Endometrial microvascular endothelial cells (primary cell): ENCODE data around the gene SCUBE1. TPM values are rescaled to one million over a fixed set of nuclear protein-coding genes. Genes with fewer than 3 reads are reported as not detected.
"Not testable (repeated sequence)": the region's sequence is repeated elsewhere in the genome, so short reads cannot be mapped to it uniquely, and the experiment has no call there.

ENCODE experiments used
- in situ Hi-C: cut with HindIII; loops from 2 replicates; pipeline ENCODE4 v1.10.0; 2017; ENCODE audit warnings: low sequenced_read_pairs, low pct_unique_long_range_greater_than_20kb; ENCODE audit errors: inconsistent ontology term
- total RNA-seq: library from RNA; depleted of rRNA; stranded (reverse); fragments of >200 nt; gene quantifications from one replicate; pipeline ENCODE4 v1.2.3, GENCODE V29; 2015; ENCODE audit errors: inconsistent ontology term

The SCUBE1 gene
- total RNA-seq, 1 donor from 2014 or later = 0.19 TPM

DNA sequence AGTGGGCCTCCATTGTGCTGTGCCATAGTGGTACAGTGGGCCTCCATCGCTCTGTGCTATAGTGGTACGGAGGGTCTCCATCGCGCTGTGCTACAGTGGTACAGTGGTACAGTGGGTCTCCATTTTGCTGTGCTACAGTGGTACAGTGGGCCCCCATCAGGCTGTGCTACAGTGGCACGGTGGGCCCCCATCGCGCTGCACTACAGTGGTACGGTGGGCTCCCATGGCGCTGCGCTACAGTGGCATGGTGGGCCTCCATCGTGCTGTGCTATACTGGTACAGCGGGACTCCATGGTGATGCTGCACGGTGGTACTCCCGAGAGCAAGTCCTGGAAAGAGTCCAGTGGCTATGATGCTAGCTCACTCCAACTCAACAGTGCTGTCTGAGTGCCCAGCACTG is 51.8 kb downstream of the SCUBE1 start:
- in situ Hi-C loops = no loop called here

- in situ Hi-C loops = no loop called here
These were observed 53.0 kb downstream of the SCUBE1 start for GRCh38 chr22:43289976-43290721.

- in situ Hi-C loops = no loop called here
These were observed 53.6 kb downstream of the SCUBE1 start for GRCh38 chr22:43289531-43289963.

DNA sequence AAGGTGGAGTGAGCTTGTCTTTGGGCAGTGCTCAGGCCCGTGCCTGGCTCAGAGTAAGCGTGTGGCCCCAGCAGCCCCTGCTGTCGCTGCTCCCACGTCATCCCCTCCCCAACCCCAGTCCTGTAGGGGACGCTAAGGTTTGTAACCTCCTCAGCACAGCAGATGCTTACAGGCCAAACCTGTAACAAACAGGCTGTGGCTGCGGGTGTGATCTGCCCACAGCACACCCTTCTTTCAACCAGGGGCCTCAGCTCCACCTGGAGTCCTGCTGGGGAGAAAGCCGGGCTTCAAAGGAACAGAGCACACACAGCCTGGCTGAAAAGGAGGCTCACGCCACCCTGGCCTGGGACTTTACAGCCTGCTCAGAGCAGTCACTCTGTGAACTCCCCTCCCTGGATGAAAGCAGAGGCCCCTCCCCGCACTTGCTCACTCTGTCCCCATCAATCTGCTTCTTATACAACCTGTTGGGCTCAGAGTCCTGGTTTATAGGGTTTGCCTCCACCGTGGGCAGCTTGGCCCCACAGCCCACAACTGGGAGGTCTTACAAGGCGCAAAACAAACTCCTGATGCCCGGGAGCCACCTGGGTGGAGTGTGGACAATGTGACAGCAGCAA is 54.3 kb downstream of the SCUBE1 start:
- in situ Hi-C loops = no loop called here

DNA sequence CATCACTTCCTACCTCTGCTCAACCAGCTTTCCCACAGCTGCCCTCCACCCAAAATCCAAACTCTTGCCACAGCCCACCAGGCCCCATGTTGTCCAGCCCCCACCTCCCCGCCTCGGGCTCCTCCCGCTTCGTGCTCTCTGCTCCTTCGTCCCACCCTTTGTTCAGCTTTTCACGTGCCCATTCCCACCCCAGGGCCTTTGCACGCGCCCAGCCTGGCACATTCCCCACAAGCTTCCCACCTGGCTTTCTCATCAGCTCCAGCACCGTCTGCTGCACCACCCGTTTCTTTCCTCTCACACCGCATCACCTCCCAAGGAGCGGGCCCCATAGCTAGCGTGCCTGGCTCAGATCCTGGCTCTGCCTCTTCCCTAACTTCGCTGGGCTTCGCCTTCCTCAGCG is 54.8 kb downstream of the SCUBE1 start:
- in situ Hi-C loops = no loop called here

GRCh38 chr22:43287441-43287840 is 55.7 kb downstream of the SCUBE1 start:
- in situ Hi-C loops = no loop called here

- in situ Hi-C loops = no loop called here
These were observed 61.8 kb downstream of the SCUBE1 start for GRCh38 chr22:43281394-43281793.

GRCh38 chr22:43280523-43280886 is 62.7 kb downstream of the SCUBE1 start:
- in situ Hi-C loops = not testable (repeated sequence)

GRCh38 chr22:43279867-43280522 is 63.2 kb downstream of the SCUBE1 start:
- in situ Hi-C loops = no loop called here

DNA sequence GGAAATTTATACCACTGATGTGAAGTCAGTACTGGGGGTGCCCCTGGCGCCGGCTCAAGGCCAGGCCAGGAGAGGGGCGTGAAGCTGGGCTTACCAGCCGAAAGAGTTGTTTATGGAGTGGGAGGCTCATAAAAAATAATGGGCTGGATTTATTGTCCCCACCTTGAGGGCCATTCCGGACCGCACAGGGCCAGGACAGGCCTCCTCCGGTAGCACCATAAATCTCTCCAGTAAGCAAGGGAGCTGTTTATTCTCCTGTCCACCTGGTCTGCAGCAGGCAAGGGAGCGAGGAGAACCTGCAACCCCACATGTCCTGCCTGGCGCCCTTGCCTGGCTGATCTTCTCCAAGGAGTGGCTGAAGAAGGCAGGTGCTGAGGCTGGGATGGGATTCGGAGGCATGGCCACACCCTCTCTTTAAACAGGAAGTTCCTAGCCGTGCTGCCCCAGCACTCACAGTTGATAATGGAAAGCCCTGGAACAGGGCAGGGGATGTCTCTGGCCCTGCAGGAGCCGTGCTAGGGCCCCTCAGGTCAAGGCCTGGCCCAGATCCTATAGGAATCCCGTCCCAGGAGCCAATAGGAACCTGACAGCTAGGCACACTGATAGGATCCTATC is 65.1 kb downstream of the SCUBE1 start:
- in situ Hi-C loops = no loop called here

DNA sequence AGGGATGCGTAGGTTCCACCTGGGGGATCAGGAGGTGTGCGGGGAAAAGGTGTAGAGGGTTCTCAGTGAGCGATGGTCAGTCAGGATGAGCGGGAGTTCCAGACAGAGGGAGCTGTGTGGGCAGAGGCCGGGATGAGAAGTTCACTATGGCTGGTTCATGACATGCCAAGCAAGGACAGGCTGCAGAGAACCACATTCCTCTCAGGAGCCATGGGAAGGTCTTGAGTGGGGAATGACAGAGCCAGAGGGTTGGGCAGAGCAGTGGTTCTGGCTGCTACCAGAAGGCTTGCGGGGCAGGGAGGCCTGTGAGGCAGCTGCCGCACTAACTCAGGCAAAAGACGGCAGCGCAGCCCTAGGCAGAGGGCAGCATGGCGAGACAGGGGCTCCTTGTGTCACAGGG is 66.1 kb downstream of the SCUBE1 start:
- in situ Hi-C loops = no loop called here

GRCh38 chr22:43276321-43276720 is 66.9 kb downstream of the SCUBE1 start:
- in situ Hi-C loops = no loop called here

DNA sequence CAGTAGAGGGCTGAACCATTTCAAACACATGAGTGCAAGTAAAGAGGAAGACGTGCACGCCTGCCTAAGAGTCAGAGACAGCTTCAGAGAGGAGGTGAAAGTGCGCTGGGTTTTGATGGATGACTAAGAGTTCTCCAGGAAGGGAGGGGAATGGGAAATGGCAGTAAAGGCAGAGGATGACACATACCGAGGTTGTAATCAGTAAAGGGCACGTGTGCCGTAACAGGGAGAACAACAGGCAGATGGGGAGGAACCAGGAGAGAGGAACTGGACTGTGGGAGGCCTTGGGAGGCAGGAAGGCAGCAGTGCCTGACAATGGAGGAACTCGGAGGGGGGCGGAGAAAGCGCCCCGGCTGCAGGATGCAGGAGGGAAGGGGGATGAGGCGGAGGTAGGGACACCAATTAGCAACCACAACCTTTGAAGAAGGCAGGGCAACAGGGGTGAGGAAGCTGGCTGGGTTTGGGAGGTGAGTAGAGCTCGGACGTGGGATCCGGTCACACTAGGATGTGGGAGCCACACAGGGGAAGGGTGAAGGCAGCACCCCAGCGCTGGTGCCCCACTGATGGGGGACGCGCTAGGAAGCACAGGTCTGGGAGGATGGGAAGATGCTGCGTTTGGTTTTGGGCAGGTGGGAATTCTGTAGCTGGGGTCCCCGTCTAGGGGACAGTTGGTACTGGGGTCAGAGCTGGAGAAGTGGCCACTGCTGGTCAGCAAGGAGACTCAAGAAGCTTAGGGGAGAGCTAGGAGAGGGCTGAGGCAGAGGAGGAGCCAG is 67.4 kb downstream of the SCUBE1 start:
- in situ Hi-C loops = no loop called here

DNA sequence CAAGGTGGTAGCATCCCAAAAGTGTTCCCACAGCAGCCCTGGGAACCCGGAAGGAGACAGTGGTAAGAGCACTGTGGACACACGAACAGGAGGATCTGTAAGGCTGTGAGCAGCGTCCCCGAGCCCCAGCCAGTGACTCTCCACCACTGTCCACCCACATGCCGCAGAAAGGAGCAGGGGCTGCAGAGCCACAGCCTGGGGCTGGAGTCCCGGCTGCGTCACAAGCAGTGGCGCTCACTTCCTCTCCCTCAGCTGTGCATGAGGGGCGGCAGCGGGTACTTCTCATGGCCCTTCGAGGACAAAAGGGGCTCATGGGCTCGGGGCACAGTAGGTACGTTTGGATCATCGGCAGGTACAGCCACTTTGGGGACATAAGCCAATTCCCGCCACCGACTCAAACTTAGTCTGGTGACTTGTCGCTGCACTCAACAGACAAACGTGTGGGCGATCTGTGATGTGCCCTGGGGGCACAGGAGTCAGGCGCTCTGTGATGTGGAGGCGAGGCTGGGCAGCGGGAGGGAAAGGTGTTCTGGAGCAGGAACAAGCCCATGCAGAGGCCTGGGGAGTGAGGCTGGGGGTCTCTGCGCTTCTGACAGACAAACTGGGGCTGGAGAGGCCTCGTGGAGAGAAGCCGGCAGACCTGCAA is 68.5 kb downstream of the SCUBE1 start:
- in situ Hi-C loops = no loop called here

GRCh38 chr22:43273902-43274484 is 69.2 kb downstream of the SCUBE1 start:
- in situ Hi-C loops = no loop called here

GRCh38 chr22:43272869-43273318 is 70.3 kb downstream of the SCUBE1 start:
- in situ Hi-C loops = no loop called here

DNA sequence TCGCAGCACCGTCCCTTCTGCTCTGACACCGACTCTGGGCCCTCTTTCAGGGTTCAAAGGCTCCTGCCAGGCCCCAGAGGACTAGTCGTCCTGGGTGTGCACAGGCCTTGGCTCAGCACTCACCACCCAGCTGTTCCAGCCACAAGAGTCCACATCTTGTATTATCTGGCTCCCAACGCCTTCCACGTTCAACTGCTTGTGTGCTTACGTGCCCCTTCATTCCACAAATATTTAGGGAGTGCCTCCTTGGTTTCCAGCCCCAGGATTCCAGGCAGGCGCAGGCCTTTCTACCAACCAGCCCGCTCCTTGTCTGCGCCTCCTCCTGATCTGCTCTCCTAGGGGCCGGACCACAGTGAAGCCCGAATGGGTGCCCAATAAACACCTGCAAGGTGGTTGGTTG is 70.9 kb downstream of the SCUBE1 start:
- in situ Hi-C loops = no loop called here

DNA sequence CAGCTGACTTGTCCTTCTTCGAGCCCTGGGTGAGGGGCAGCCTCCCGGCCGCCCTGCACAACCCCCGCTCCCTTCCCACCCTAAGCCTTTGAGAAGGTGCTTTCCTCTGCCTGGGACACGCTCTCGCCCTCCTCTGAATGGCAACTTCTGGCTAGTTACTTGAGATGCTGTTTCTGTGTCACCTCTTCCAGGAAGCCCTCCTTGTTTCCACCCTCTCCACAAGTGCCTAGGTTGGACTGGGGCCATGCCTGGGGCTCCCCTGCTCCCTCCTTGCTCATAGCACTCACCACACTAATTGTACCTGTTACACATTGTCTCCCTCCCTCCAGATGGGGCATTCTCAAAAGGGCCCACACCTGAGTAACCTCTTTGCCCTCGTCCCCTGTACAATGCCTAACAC is 72.2 kb downstream of the SCUBE1 start:
- in situ Hi-C loops = no loop called here
